HG02885 (cell line): ENCODE results near the gene SLC35E2B.

Source experiments
- ATAC-seq: cut with Tn5 transposase; IDR thresholded peaks from one replicate; pipeline ENCODE4 v1.9.1; 2021; ENCODE audit warnings: mild to moderate bottlenecking; ENCODE audit not compliant: unreplicated experiment, poor library complexity

Gene SLC35E2B

GRCh38 chr1:1627261-1627828 lies 65.2 kb downstream of the SLC35E2B start:
- no peak for ATAC-seq

GRCh38 chr1:1626207-1627141 lies 66.1 kb downstream of the SLC35E2B start:
- ATAC-seq, result no peak

GRCh38 chr1:1625824-1626206 lies 66.8 kb downstream of the SLC35E2B start:
- no peak for ATAC-seq

GRCh38 chr1:1625404-1625775 lies 67.2 kb downstream of the SLC35E2B start:
- ATAC-seq, result no peak

- ATAC-seq, result no peak
These were observed 67.9 kb downstream of the SLC35E2B start for GRCh38 chr1:1624443-1625403.

GRCh38 chr1:1623631-1624442 lies 68.8 kb downstream of the SLC35E2B start:
- no peak for ATAC-seq

GRCh38 chr1:1623181-1623630 lies 69.4 kb downstream of the SLC35E2B start:
- ATAC-seq, result no peak

GRCh38 chr1:1622788-1623094 lies 69.9 kb downstream of the SLC35E2B start:
- ATAC-seq, result no peak

GRCh38 chr1:1622010-1622787 lies 70.4 kb downstream of the SLC35E2B start:
- no peak for ATAC-seq

- no peak for ATAC-seq
These were observed 71.2 kb downstream of the SLC35E2B start for GRCh38 chr1:1621173-1622009.

GRCh38 chr1:1620433-1621139 lies 72.0 kb downstream of the SLC35E2B start:
- no peak for ATAC-seq

GRCh38 chr1:1619917-1620361 lies 72.7 kb downstream of the SLC35E2B start:
- no peak for ATAC-seq

- no peak for ATAC-seq
These were observed 74.1 kb downstream of the SLC35E2B start for GRCh38 chr1:1618396-1619068.

GRCh38 chr1:1617925-1618324 lies 74.7 kb downstream of the SLC35E2B start:
- ATAC-seq, result no peak

GRCh38 chr1:1617516-1617915 lies 75.1 kb downstream of the SLC35E2B start:
- ATAC-seq, result no peak

- no peak for ATAC-seq
These were observed 75.8 kb downstream of the SLC35E2B start for GRCh38 chr1:1616838-1617237.
